Heart left ventricle (tissue), 16 donors: Measurements from ENCODE around the gene PPCDC. TPM values are rescaled to one million over a fixed set of nuclear protein-coding genes. Genes with fewer than 3 reads are reported as not detected.

Source experiments
- ATAC-seq, 4 donors: fragments of 200-7000 bp; cut with Tn5 transposase; one replicate each; pipeline ENCODE4 v1.9.1; 2020 to 2022; ENCODE audit warnings: moderate library complexity in 4 of 4, mild to moderate bottlenecking in 3 of 4, moderate number of reproducible peaks in 1 of 4
- DNase-seq, 5 donors: peaks; one replicate each; pipeline ENCODE4 v3.0.0-alpha.2; 2020
- H3K27ac ChIP-seq, 12 donors: fragments of 200-600 bp; sonication (generic) in 4 of 12; one replicate each; pipeline versions ENCODE4 v1.5.0 to v1.8.0; 2016 to 2022; ENCODE audit warnings: mild to moderate bottlenecking in 2 of 12
- H3K27me3 ChIP-seq, 9 donors: fragments of 200-600 bp; sonication (generic) in 2 of 9; one replicate each; pipeline versions ENCODE4 v1.5.1 to v1.8.0; 2016 to 2022; ENCODE audit warnings: mild to moderate bottlenecking in 3 of 9
- H3K36me3 ChIP-seq, 9 donors: fragments of 200-600 bp; sonication (generic) in 2 of 9; one replicate each; pipeline versions ENCODE4 v1.5.0 to v1.8.0; 2018 to 2022; ENCODE audit warnings: mild to moderate bottlenecking in 2 of 9
- H3K4me1 ChIP-seq, 12 donors: fragments of 200-600 bp; sonication (generic) in 4 of 12; one replicate each; pipeline versions ENCODE4 v1.5.0 to v1.8.0; 2016 to 2022; ENCODE audit warnings: mild to moderate bottlenecking in 3 of 12
- H3K4me3 ChIP-seq, 12 donors: fragments of 200-600 bp; sonication (generic) in 4 of 12; one replicate each; pipeline versions ENCODE4 v1.5.0 to v1.8.0; 2017 to 2022; ENCODE audit warnings: mild to moderate bottlenecking in 9 of 12, moderate library complexity in 4 of 12
- H3K9me3 ChIP-seq, 12 donors: fragments of 200-600 bp; sonication (generic) in 4 of 12; one replicate each; pipeline versions ENCODE4 v1.5.0 to v1.8.0; 2016 to 2022; ENCODE audit warnings: mild to moderate bottlenecking in 1 of 12
- CTCF ChIP-seq, 12 donors: fragments of 200-600 bp; sonication (generic) in 4 of 12; IDR thresholded peaks; one replicate each; pipeline versions ENCODE4 v1.5.0 to v1.8.0; 2018 to 2022; ENCODE audit warnings: antibody characterized with exemption in 12 of 12, mild to moderate bottlenecking in 5 of 12
- POLR2A ChIP-seq, 2 donors: fragments of 450-650 bp; IDR thresholded peaks; one replicate each; pipeline ENCODE4 v1.6.1; 2017; ENCODE audit warnings: antibody characterized with exemption in 2 of 2, mild to moderate bottlenecking in 2 of 2, moderate library complexity in 2 of 2
- WGBS, 4 donors: extraction: QIAGEN DNeasy Blood & Tissue Kit in 2 of 4; methylation state at CpG; one replicate each; pipeline versions ENCODE4 v1.1.5 to v1.1.7; 2013 to 2018; 5-methylcytosine and 5-hydroxymethylcytosine counted together
- intact Hi-C, 10 donors: fragments of 100-400 bp; cut with DNase I; formaldehyde crosslinking; loops; one replicate each; pipeline versions ENCODE4 v1.11.1 to v1.14.2; 2022
- polyA plus RNA-seq, 2 donors: library from polyadenylated mRNA; stranded (reverse); fragments of 200-250 nt; gene quantifications; one replicate each; pipeline ENCODE4 v1.2.3, GENCODE V29; 2013
- total RNA-seq, 9 donors: library from RNA; depleted of rRNA in 2 of 9; stranded (reverse); fragments of >200 nt in 2 of 9; fragmentation: NEBNext Ultra II Directional in 3 of 9; extraction: Animal tissue kit (Norgen Biotek cat#: 25700) in 3 of 9; gene quantifications; one replicate each; pipeline versions ENCODE4 v1.1.0 to v1.2.4, GENCODE V29; 2016 to 2023
- donor health status: ischemic (EF 13 %, LVEDD 7.1; RV severe dilation, severe dysfunction).
- donor health status: healthy with polysubstance abuse.
- donor health status: DM: no; HTN: yes; CAD: no.
- donor health status: DM: no; HTN: no; CAD: no.
- donor health status: ischemic (EF 25% LVEDD 6.9; RV normal size, moderate dysfunction).
- donor health status: ischemic (EF 25% LVEDD 5.7; RV mildly dilated, moderate dysfunction).
- donor health status: healthy.
- donor health status: DM: yes; HTN: yes; CAD: no.
- donor health status: ischemic (EF 35%, LVEDD 5.7; RV mildly dilated, moderate dysfunction).
- donor health status: nonischemic (EF 11% LVEDD 7.7; RV severe dilation, severe dysfunction).
- donor health status: DM: yes; HTN: yes; CAD: no.
- donor health status: PGD.
- donor health status: ischemic (EF 29% LVEDD 5.4; RV normal size, mild dysfunction).
- donor health status: nonischemic (EF 23%, LVEDD 6.1; RV moderate dilation, normal function).

PPCDC gene
- total and polyA plus RNA-seq, 11 donors, result 3.6 to 13.0 (median 5.7) TPM

GRCh38 chr15:75061272-75061671 lies 37.9 kb downstream of the PPCDC start:
- peaks cover 0 to 2% (median 0%) of the 10 kb centered on the region in 12 donors for H3K9me3 ChIP-seq
- H3K36me3 ChIP-seq, result no peaks in the 10 kb centered on the region
- no peak for DNase-seq
- no peaks in the 10 kb centered on the region for H3K27me3 ChIP-seq
- no peak for TF ChIP-seq POLR2A (IDR thresholded peaks at IDR 0.05)
- TF ChIP-seq CTCF (IDR thresholded peaks at IDR 0.05), result no peak
- ATAC-seq, result no peak
- intact Hi-C loops, result no loop called here
- H3K27ac ChIP-seq, result no peak overlapping the region
- no peak overlapping the region for H3K4me3 ChIP-seq
- peaks cover 0 to 63% (median 25%) of the 10 kb centered on the region in 12 donors for H3K4me1 ChIP-seq

- Histone ChIP-seq H3K4me1 (peaks cover 0 to 76% (median 31%) of the 10 kb centered on the region in 12 donors), H3K9me3 (peaks cover 0 to 10% (median 0%) of the 10 kb centered on the region in 12 donors), H3K4me3 (no peak overlapping the region), H3K36me3 (no peaks in the 10 kb centered on the region), H3K27me3 (no peaks in the 10 kb centered on the region), H3K27ac (no peak overlapping the region)
- ATAC-seq (no peak), DNase-seq (no peak)
- TF ChIP-seq CTCF (IDR thresholded peaks at IDR 0.05) (no peak), POLR2A (IDR thresholded peaks at IDR 0.05) (no peak)
- WGBS, 4 donors, result 64 to 67% (median 65%) methylated on average over 3 of the region's 3 CpGs
- intact Hi-C loops, result no loop called here
These were observed 39.3 kb downstream of the PPCDC start for GRCh38 chr15:75062706-75063105.

GRCh38 chr15:75063338-75063737 lies 39.9 kb downstream of the PPCDC start:
- Histone ChIP-seq H3K36me3 (no peaks in the 10 kb centered on the region), H3K4me1 (peaks cover 0 to 76% (median 29%) of the 10 kb centered on the region in 12 donors), H3K9me3 (peaks cover 0 to 10% (median 0%) of the 10 kb centered on the region in 12 donors), H3K4me3 (no peak overlapping the region), H3K27me3 (no peaks in the 10 kb centered on the region), H3K27ac (peak overlapping the region in 5 of 12 donors; percentile 37 to 81 (median 69))
- no peak for TF ChIP-seq CTCF (IDR thresholded peaks at IDR 0.05)
- no peak for TF ChIP-seq POLR2A (IDR thresholded peaks at IDR 0.05)
- DNase-seq (no peak), ATAC-seq (no peak)
- intact Hi-C loops, result no loop called here
- 47 to 60% (median 53%) methylated on average over 4 of the region's 4 CpGs for WGBS, 4 donors

- Histone ChIP-seq H3K4me3 (no peak overlapping the region), H3K27me3 (no peaks in the 10 kb centered on the region), H3K27ac (peak overlapping the region in 7 of 12 donors; percentile 37 to 81 (median 69)), H3K9me3 (peaks cover 0 to 10% (median 0%) of the 10 kb centered on the region in 12 donors), H3K36me3 (no peaks in the 10 kb centered on the region), H3K4me1 (peaks cover 0 to 79% (median 29%) of the 10 kb centered on the region in 12 donors)
- intact Hi-C loops, result no loop called here
- TF ChIP-seq CTCF (IDR thresholded peaks at IDR 0.05), result no peak
- TF ChIP-seq POLR2A (IDR thresholded peaks at IDR 0.05), result no peak
- DNase-seq, result no peak
- ATAC-seq, result no peak
- 70 to 92% (median 82%) methylated on average over 9 of the region's 9 CpGs for WGBS, 4 donors
These were observed 40.5 kb downstream of the PPCDC start for GRCh38 chr15:75063889-75064288.
